Spleen (tissue), 7 donors: ENCODE measurements around the gene PPIL6.

Experiments used
- CTCF ChIP-seq, 11 experiments: fragments of 200-600 bp in 7 of 11; fragments of 450-650 bp in 4 of 11; sonication (generic) in 4 of 11; IDR thresholded peaks in 8 of 11; conservative IDR thresholded peaks in 3 of 11; 1 replicate in 7 of 11; 2 replicates in 4 of 11; pipeline versions ENCODE4 v1.4.0 to v1.8.0; 2016 to 2021; ENCODE audit warnings: antibody characterized with exemption in 11 of 11, inconsistent platforms in 4 of 11, mild to moderate bottlenecking in 1 of 11
- POLR2A ChIP-seq, 3 donors: fragments of 450-650 bp; IDR thresholded peaks; one replicate each; pipeline ENCODE4 v1.5.1; 2017; ENCODE audit warnings: antibody characterized with exemption in 3 of 3, mild to moderate bottlenecking in 1 of 3
- donor health status: DM: no; HTN: no; CAD: no; lungs with moderate emphysema.
- donor health status: DM: no; HTN: no; CAD: no.
- donor health status: DM: no; HTN: no; CAD: no.

- TF ChIP-seq CTCF (IDR thresholded peaks at IDR 0.05 in 8 of 11, conservative IDR thresholded peaks at IDR 0.05 in 3 of 11) (no peak), POLR2A (IDR thresholded peaks at IDR 0.05) (no peak)
Measured at GRCh38 chr6:109475625-109476024, 35.2 kb upstream of the PPIL6 start.
